Measurements from ENCODE around the gene ITGA11.

ITGA11 gene

GRCh38 chr15:68431792-68432401 lies at the start of gene ITGA11:
TSS of gene ITGA11 (minus strand) at chr15:68432163. CDS start at chr15:68432066, 97 bp downstream.
- DNase-seq (ENCODE audit: low read depth in 3 of 3), result no peak

- no peak for DNase-seq (ENCODE audit: low read depth in 3 of 3)
These were observed 49.4 kb upstream of the ITGA11 start for GRCh38 chr15:68481321-68481720.

GRCh38 chr15:68480296-68480695 lies 48.3 kb upstream of the ITGA11 start:
- no peak for DNase-seq (ENCODE audit: low read depth in 3 of 3)

- no peak for DNase-seq (ENCODE audit: low read depth in 3 of 3)
These were observed 47.9 kb upstream of the ITGA11 start for GRCh38 chr15:68479870-68480269.

GRCh38 chr15:68479406-68479805 lies 47.4 kb upstream of the ITGA11 start:
- DNase-seq (ENCODE audit: low read depth in 3 of 3), result no peak

GRCh38 chr15:68478853-68479252 lies 46.9 kb upstream of the ITGA11 start:
- DNase-seq (ENCODE audit: low read depth in 3 of 3), result no peak

GRCh38 chr15:68475449-68475848 lies 43.5 kb upstream of the ITGA11 start:
- DNase-seq (ENCODE audit: low read depth in 3 of 3), result no peak

GRCh38 chr15:68471541-68471940 lies 39.6 kb upstream of the ITGA11 start:
- no peak for DNase-seq (ENCODE audit: low read depth in 3 of 3)

- no peak for DNase-seq (ENCODE audit: low read depth in 3 of 3)
These were observed 39.0 kb upstream of the ITGA11 start for GRCh38 chr15:68470976-68471375.

GRCh38 chr15:68470049-68470742 lies 38.2 kb upstream of the ITGA11 start:
- DNase-seq (ENCODE audit: low read depth in 3 of 3), result no peak

- no peak for DNase-seq (ENCODE audit: low read depth in 3 of 3)
These were observed 37.4 kb upstream of the ITGA11 start for GRCh38 chr15:68469162-68470048.

GRCh38 chr15:68466876-68467275 lies 34.9 kb upstream of the ITGA11 start:
- DNase-seq (ENCODE audit: low read depth in 3 of 3), result no peak

GRCh38 chr15:68465861-68466560 lies 34.0 kb upstream of the ITGA11 start:
- no peak for DNase-seq (ENCODE audit: low read depth in 3 of 3)

GRCh38 chr15:68464448-68465090 lies 32.6 kb upstream of the ITGA11 start:
- no peak for DNase-seq (ENCODE audit: low read depth in 3 of 3)

GRCh38 chr15:68463996-68464395 lies 32.0 kb upstream of the ITGA11 start:
- DNase-seq (ENCODE audit: low read depth in 3 of 3), result no peak

GRCh38 chr15:68463444-68463843 lies 31.5 kb upstream of the ITGA11 start:
- no peak for DNase-seq (ENCODE audit: low read depth in 3 of 3)

GRCh38 chr15:68460166-68460565 lies 28.2 kb upstream of the ITGA11 start:
- DNase-seq (ENCODE audit: low read depth in 3 of 3), result no peak

- no peak for DNase-seq (ENCODE audit: low read depth in 3 of 3)
These were observed 18.2 kb upstream of the ITGA11 start for GRCh38 chr15:68450192-68450591.

- no peak for DNase-seq (ENCODE audit: low read depth in 3 of 3)
These were observed 17.4 kb upstream of the ITGA11 start for GRCh38 chr15:68449389-68449788.

- DNase-seq (ENCODE audit: low read depth in 3 of 3), result no peak
These were observed 16.2 kb upstream of the ITGA11 start for GRCh38 chr15:68447976-68448755.

GRCh38 chr15:68447209-68447608 lies 15.2 kb upstream of the ITGA11 start:
- no peak for DNase-seq (ENCODE audit: low read depth in 3 of 3)
